SK-N-SH (cell line): ENCODE measurements around the gene TUBA1A. TPM values are rescaled to one million over a fixed set of nuclear protein-coding genes. Genes with fewer than 3 reads are reported as not detected.

ENCODE experiments used
- CTCF ChIA-PET: fragments of 300-600, 350-600 bp; formaldehyde crosslinking; extraction: SDS; loops from one replicate; lab custom pipeline; 2021; lab: Yijun Ruan, JAX
- POLR2A ChIA-PET: fragments of 350-600 bp; sonication (Branson Sonifier 250); formaldehyde crosslinking; extraction: SDS; loops from one replicate; lab custom pipeline; 2020; ENCODE audit warnings: antibody characterized with exemption, inconsistent platforms; lab: Yijun Ruan, JAX
- DNase-seq: peaks from one replicate; pipeline ENCODE4 v3.0.0; 2012
- H2AFZ ChIP-seq: fragments of 200-600 bp; sonication (generic); 2 replicates; pipeline ENCODE4 v1.8.1; 2016; ENCODE audit warnings: antibody characterized with exemption, mild to moderate bottlenecking, low read depth
- H3F3A ChIP-seq: fragments of 200-600 bp; sonication (generic); replicated peaks from 2 replicates; pipeline ENCODE3; 2016; ENCODE audit warnings: antibody characterized with exemption, mild to moderate bottlenecking; ENCODE audit not compliant: insufficient read depth
- H3K27ac ChIP-seq, 2 experiments: fragments of 200-500 bp in 1 of 2; fragments of 200-600 bp in 1 of 2; sonication (Bioruptor generic) in 1 of 2; sonication (generic), shearing (Covaris generic) in 1 of 2; 2 replicates each; pipeline versions ENCODE4 v1.5.1 to v1.6.1; 2014 to 2016; ENCODE audit warnings: low read depth in 2 of 2, inconsistent platforms in 1 of 2, low read length in 1 of 2, mild to moderate bottlenecking in 1 of 2, mixed read lengths in 1 of 2
- H3K27me3 ChIP-seq: fragments of 200-600 bp; sonication (generic), shearing (Covaris generic); 2 replicates; pipeline ENCODE4 v1.6.1; 2016; ENCODE audit warnings: mixed run types; ENCODE audit not compliant: insufficient read depth
- H3K36me3 ChIP-seq, 2 experiments: fragments of 200-500 bp in 1 of 2; fragments of 200-600 bp in 1 of 2; sonication (Bioruptor generic) in 1 of 2; sonication (generic) in 1 of 2; replicated peaks in 1 of 2; 2 replicates each; pipeline versions ENCODE3 to v1.5.1; 2014 to 2016; ENCODE audit warnings: low read length in 1 of 2, mild to moderate bottlenecking in 1 of 2; ENCODE audit not compliant: insufficient read depth in 2 of 2, control insufficient read depth in 1 of 2
- H3K4me1 ChIP-seq, 2 experiments: fragments of 200-500 bp in 1 of 2; fragments of 200-600 bp in 1 of 2; sonication (Bioruptor generic) in 1 of 2; sonication (generic), shearing (Covaris generic) in 1 of 2; 2 replicates each; pipeline versions ENCODE4 v1.5.1 to v1.6.1; 2014 to 2016; ENCODE audit warnings: low read depth in 1 of 2, low read length in 1 of 2, mixed run types in 1 of 2; ENCODE audit not compliant: insufficient read depth in 2 of 2, control insufficient read depth in 1 of 2
- H3K4me2 ChIP-seq: fragments of 200-600 bp; sonication (generic), shearing (Covaris generic); 2 replicates; pipeline ENCODE4 v1.6.1; 2017; ENCODE audit warnings: mixed run types
- H3K4me3 ChIP-seq, 2 experiments: fragments of 200-500 bp in 1 of 2; fragments of 200-600 bp in 1 of 2; sonication (Bioruptor generic) in 1 of 2; sonication (generic), shearing (Covaris generic) in 1 of 2; 2 replicates each; pipeline versions ENCODE4 v1.5.1 to v1.8.1; 2014 to 2016; ENCODE audit warnings: low read depth in 2 of 2, inconsistent platforms in 1 of 2, low read length in 1 of 2, mild to moderate bottlenecking in 1 of 2, mixed read lengths in 1 of 2, moderate library complexity in 1 of 2
- H3K79me2 ChIP-seq: fragments of 200-600 bp; sonication (generic); 2 replicates; pipeline ENCODE4 v1.8.1; 2017; ENCODE audit warnings: mild to moderate bottlenecking; ENCODE audit not compliant: insufficient read depth
- H3K9ac ChIP-seq: fragments of 200-600 bp; sonication (generic); 2 replicates; pipeline ENCODE4 v1.6.1; 2017; ENCODE audit warnings: mixed run types
- H3K9me2 ChIP-seq: fragments of 200-600 bp; sonication (generic); 2 replicates; pipeline ENCODE4 v1.6.1; 2017; ENCODE audit warnings: mixed run types
- H3K9me3 ChIP-seq: fragments of 200-600 bp; sonication (generic); 2 replicates; pipeline ENCODE4 v1.6.1; 2017; ENCODE audit warnings: mixed run types, mild to moderate bottlenecking, moderate library complexity
- H4K20me1 ChIP-seq: fragments of 200-600 bp; sonication (generic); 2 replicates; pipeline ENCODE4 v1.6.1; 2017; ENCODE audit warnings: mild to moderate bottlenecking, mixed run types; ENCODE audit not compliant: insufficient read depth
- EP300 ChIP-seq, 2 experiments: IDR thresholded peaks; 2 replicates each; pipeline versions ENCODE4 v1.4.0 to v1.6.1; 2012; ENCODE audit warnings: borderline replicate concordance in 1 of 2, low read depth in 1 of 2, low read length in 1 of 2
- EZH2phosphoT487 ChIP-seq: fragments of 200-600 bp; sonication (generic); IDR thresholded peaks from 2 replicates; pipeline ENCODE4 v1.6.1; 2017; ENCODE audit warnings: low read depth, mixed run types, mild to moderate bottlenecking, antibody characterized with exemption, moderate library complexity, borderline replicate concordance
- FOXM1 ChIP-seq: IDR thresholded peaks from 2 replicates; pipeline ENCODE4 v1.4.0; 2012; ENCODE audit warnings: low read depth, mild to moderate bottlenecking
- GATA2 ChIP-seq: sonication (generic); formaldehyde crosslinking; IDR thresholded peaks from 2 replicates; pipeline ENCODE4 v1.5.0; 2020; ENCODE audit warnings: mild to moderate bottlenecking, missing genetic modification reagents
- POLR2AphosphoS5 ChIP-seq: IDR thresholded peaks from 2 replicates; pipeline ENCODE4 v1.6.1; 2012; ENCODE audit warnings: low read depth, low read length
- RFX5 ChIP-seq: IDR thresholded peaks from 2 replicates; pipeline ENCODE4 v1.6.1; 2012; ENCODE audit warnings: mild to moderate bottlenecking, improper control_type of control experiment, low read length
- TCF12 ChIP-seq: IDR thresholded peaks from 2 replicates; pipeline ENCODE4 v1.4.0; 2012
- TEAD4 ChIP-seq: IDR thresholded peaks from 2 replicates; pipeline ENCODE4 v1.4.0; 2012; ENCODE audit warnings: mild to moderate bottlenecking, borderline replicate concordance; ENCODE audit not compliant: insufficient read depth
- YY1 ChIP-seq: IDR thresholded peaks from 2 replicates; pipeline ENCODE4 v1.4.0; 2012; ENCODE audit warnings: low read depth, mild to moderate bottlenecking
- WGBS: methylation state at CpG from one replicate; pipeline ENCODE4 v1.1.6; 2017; ENCODE audit warnings: low lambda C conversion rate; 5-methylcytosine and 5-hydroxymethylcytosine counted together
- polyA plus RNA-seq, 3 experiments: library from polyadenylated mRNA; depleted of rRNA; stranded (reverse); fragments of >200 nt; gene quantifications; 2 replicates each; pipeline ENCODE4 v1.2.3, GENCODE V29; 2012
- TF ChIP-seq, protein P1 (sequence below): fragments of 150-350 bp; IDR thresholded peaks from 2 replicates; pipeline ENCODE4 v1.6.1; 2017; ENCODE audit warnings: antibody characterized with exemption, low read length, low read depth, borderline replicate concordance
- TF ChIP-seq, protein P2 (sequence below): IDR thresholded peaks from 2 replicates; pipeline ENCODE4; 2012
- TF ChIP-seq, protein P3 (sequence below): fragments of 150-350 bp; IDR thresholded peaks from 2 replicates; pipeline ENCODE4 v1.6.1; 2016; ENCODE audit warnings: mild to moderate bottlenecking, low read depth, low read length
- TF ChIP-seq, protein P4 (sequence below): IDR thresholded peaks from 2 replicates; pipeline ENCODE4 v1.6.1; 2012; ENCODE audit warnings: mild to moderate bottlenecking, low read depth, low read length, moderate library complexity

The TUBA1A gene
- polyA plus RNA-seq, 1 of the 3 experiments (the other 2 are of a cell fraction): 1,427 TPM

DNA sequence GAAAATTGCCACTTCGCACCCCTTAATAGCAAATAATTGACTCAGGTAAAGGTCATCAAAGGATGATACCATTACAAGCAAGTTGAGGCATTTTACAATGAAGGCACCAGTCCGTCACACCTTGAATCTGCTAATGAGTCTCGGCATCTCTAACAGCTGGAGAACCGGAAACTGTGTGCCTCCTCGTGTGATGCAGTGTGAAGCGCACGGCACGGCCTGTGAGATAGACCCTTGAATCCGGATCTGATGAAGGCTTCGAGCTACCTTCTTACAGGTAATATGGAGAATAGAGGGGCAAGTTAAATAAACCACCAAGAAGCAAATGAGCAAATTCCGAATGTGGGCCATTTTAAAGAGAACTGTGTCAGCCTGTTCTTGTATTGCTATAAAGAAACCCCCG is 19.8 kb upstream of the TUBA1A start:
- H4K20me1 ChIP-seq: no peaks in the 10 kb centered on the region
- no peak for DNase-seq
- no peaks in the 10 kb centered on the region for H3K9me2 ChIP-seq
- no peak overlapping the region for H3K4me3 ChIP-seq
- no peak overlapping the region for H3K27ac ChIP-seq
- peaks cover 2 to 3% of the 10 kb centered on the region in 2 experiments; a peak in 2 of 4 replicates for H3K4me1 ChIP-seq
- no peaks in the 10 kb centered on the region for H3K27me3 ChIP-seq
- no peaks in the 10 kb centered on the region for H3K36me3 ChIP-seq
- TF ChIP-seq FOXM1 (no peak), YY1 (no peak), TEAD4 (no peak), TCF12 (no peak), GATA2 (no peak), RFX5 (no peak), EP300 (IDR thresholded peaks at IDR 0.05; ENCODE audit: borderline replicate concordance in 1 of 2, low read depth in 1 of 2, low read length in 1 of 2) (no peak), EZH2phosphoT487 (no peak), POLR2AphosphoS5 (no peak)
- TF ChIP-seq, protein P1, sequence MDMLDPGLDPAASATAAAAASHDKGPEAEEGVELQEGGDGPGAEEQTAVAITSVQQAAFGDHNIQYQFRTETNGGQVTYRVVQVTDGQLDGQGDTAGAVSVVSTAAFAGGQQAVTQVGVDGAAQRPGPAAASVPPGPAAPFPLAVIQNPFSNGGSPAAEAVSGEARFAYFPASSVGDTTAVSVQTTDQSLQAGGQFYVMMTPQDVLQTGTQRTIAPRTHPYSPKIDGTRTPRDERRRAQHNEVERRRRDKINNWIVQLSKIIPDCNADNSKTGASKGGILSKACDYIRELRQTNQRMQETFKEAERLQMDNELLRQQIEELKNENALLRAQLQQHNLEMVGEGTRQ: no peak
- TF ChIP-seq, protein P2, sequence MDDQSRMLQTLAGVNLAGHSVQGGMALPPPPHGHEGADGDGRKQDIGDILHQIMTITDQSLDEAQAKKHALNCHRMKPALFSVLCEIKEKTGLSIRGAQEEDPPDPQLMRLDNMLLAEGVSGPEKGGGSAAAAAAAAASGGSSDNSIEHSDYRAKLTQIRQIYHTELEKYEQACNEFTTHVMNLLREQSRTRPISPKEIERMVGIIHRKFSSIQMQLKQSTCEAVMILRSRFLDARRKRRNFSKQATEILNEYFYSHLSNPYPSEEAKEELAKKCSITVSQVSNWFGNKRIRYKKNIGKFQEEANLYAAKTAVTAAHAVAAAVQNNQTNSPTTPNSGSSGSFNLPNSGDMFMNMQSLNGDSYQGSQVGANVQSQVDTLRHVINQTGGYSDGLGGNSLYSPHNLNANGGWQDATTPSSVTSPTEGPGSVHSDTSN: no peak
- TF ChIP-seq, protein P3, sequence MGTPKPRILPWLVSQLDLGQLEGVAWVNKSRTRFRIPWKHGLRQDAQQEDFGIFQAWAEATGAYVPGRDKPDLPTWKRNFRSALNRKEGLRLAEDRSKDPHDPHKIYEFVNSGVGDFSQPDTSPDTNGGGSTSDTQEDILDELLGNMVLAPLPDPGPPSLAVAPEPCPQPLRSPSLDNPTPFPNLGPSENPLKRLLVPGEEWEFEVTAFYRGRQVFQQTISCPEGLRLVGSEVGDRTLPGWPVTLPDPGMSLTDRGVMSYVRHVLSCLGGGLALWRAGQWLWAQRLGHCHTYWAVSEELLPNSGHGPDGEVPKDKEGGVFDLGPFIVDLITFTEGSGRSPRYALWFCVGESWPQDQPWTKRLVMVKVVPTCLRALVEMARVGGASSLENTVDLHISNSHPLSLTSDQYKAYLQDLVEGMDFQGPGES: no peak
- TF ChIP-seq, protein P4, sequence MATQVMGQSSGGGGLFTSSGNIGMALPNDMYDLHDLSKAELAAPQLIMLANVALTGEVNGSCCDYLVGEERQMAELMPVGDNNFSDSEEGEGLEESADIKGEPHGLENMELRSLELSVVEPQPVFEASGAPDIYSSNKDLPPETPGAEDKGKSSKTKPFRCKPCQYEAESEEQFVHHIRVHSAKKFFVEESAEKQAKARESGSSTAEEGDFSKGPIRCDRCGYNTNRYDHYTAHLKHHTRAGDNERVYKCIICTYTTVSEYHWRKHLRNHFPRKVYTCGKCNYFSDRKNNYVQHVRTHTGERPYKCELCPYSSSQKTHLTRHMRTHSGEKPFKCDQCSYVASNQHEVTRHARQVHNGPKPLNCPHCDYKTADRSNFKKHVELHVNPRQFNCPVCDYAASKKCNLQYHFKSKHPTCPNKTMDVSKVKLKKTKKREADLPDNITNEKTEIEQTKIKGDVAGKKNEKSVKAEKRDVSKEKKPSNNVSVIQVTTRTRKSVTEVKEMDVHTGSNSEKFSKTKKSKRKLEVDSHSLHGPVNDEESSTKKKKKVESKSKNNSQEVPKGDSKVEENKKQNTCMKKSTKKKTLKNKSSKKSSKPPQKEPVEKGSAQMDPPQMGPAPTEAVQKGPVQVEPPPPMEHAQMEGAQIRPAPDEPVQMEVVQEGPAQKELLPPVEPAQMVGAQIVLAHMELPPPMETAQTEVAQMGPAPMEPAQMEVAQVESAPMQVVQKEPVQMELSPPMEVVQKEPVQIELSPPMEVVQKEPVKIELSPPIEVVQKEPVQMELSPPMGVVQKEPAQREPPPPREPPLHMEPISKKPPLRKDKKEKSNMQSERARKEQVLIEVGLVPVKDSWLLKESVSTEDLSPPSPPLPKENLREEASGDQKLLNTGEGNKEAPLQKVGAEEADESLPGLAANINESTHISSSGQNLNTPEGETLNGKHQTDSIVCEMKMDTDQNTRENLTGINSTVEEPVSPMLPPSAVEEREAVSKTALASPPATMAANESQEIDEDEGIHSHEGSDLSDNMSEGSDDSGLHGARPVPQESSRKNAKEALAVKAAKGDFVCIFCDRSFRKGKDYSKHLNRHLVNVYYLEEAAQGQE: no peak
- POLR2A ChIA-PET: interaction anchor here (0.8 kb wide), 1 partner anchor 20 kb away, joined by 3 read pairs; the partner anchor contains the start of gene TUBA1A
- H2AFZ ChIP-seq: no peak overlapping the region
- no peaks in the 10 kb centered on the region for H3K79me2 ChIP-seq
- H3K4me2 ChIP-seq: no peak overlapping the region
- H3K9ac ChIP-seq: no peak overlapping the region
- CTCF ChIA-PET: interaction anchor here (0.7 to 1.6 kb wide), 7 partner anchors 9 to 76 kb away, joined by 3 to 6 read pairs (median 3); no protein-coding TSS in a partner anchor
- peaks cover 16% of the 10 kb centered on the region for H3F3A ChIP-seq
- WGBS: 90% methylated on average over 12 of the region's 12 CpGs
- H3K9me3 ChIP-seq: no peaks in the 10 kb centered on the region
